A549 treated with DMSO at 1 μM for 4 hours (cell line): Measurements from ENCODE around the gene MMP13. TPM values are rescaled to one million over a fixed set of nuclear protein-coding genes. Genes with fewer than 3 reads are reported as not detected.

Experiments
- total RNA-seq: library from RNA; stranded (reverse); fragments of 200-300 nt; extraction: Qiagen RNA extraction; gene quantifications from 5 replicates; pipeline ENCODE4 v1.2.3, GENCODE V29; 2022; ENCODE audit warnings: low read depth

MMP13 gene
- 0.05 TPM in 1 of 5 replicates, not detected in the others for total RNA-seq

DNA sequence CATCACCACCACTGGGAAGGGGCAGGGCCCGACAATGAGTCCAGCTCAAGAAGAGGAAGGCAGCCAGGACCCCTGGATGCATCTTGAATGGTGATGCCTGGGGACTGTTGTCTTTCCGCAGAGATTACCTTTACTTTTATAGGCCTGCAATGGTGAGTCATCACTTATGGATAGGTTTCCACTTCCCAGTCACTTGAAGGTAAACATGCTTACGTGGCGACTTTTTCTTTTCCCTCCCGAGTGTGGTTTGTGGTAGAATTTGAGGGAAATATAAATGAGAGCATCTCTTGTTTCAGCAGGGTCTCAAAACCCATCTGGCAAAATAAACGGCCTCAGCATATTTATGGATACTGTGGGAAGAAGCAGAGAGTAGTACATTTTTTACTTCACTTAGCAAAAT lies at the start of gene MMP13:
Gene MMP13 (minus strand): TSS at position 109 of the 400 bp plus-strand sequence. CDS start 27 bp downstream, at position 82.

Other genes starting within 250 kb of the MMP13 start
- not detected in 5 replicates for gene MMP27, start 250.0 kb downstream of the MMP13 start, total RNA-seq
- gene MMP8, start 230.8 kb downstream of the MMP13 start, total RNA-seq: not detected in 5 replicates
- gene MMP10, start 175.1 kb downstream of the MMP13 start, total RNA-seq: 0.74 to 1.4 TPM (median 1.3 TPM) in 5 replicates
- 0.85 to 1.6 TPM (median 1.4 TPM) in 5 replicates for gene MMP1, start 157.6 kb downstream of the MMP13 start, total RNA-seq
- gene MMP3, start 112.1 kb downstream of the MMP13 start, total RNA-seq: 0.08 to 0.13 TPM (median 0.11 TPM) in 5 replicates
- gene MMP12, start 80.8 kb downstream of the MMP13 start, total RNA-seq: 0.05 to 0.18 TPM (median 0.06 TPM) in 4 of 5 replicates, not detected in the other
- gene DCUN1D5, start 136.4 kb upstream of the MMP13 start, total RNA-seq: 63.2 to 72.1 TPM (median 67.9 TPM) in 5 replicates
- gene DYNC2H1, start 153.7 kb upstream of the MMP13 start, total RNA-seq: 6.5 to 8.3 TPM (median 6.8 TPM) in 5 replicates